ENCODE data around the gene STK17A. TPM values are rescaled to one million over a fixed set of nuclear protein-coding genes. Genes with fewer than 3 reads are reported as not detected.

Gene STK17A
- total and polyA plus RNA-seq, 2 of the 8 experiments (the other 6 are each of a cell fraction or from before 2014, with no cell fraction given): 2.2 to 12.2 TPM

- no peak for TF ChIP-seq CHD7 (IDR thresholded peaks at IDR 0.05; ENCODE audit: insufficient replicate concordance, low read length)
- TF ChIP-seq TEAD4 (IDR thresholded peaks at IDR 0.05; ENCODE audit: low read depth, low read length): no peak
- TF ChIP-seq SP2 (IDR thresholded peaks at IDR 0.05; ENCODE audit: low read length): no peak
- TF ChIP-seq HDAC6 (IDR thresholded peaks at IDR 0.05; ENCODE audit: low read depth, low read length): no peak
- TF ChIP-seq GTF2F1 (IDR thresholded peaks at IDR 0.05; ENCODE audit: borderline replicate concordance, low read depth, low read length): no peak
- no peak for TF ChIP-seq SAP30 (IDR thresholded peaks at IDR 0.05; ENCODE audit: insufficient read depth, insufficient replicate concordance, low read length)
- TF ChIP-seq SIN3A (conservative IDR thresholded peaks at IDR 0.05 in 1 of 2, IDR thresholded peaks at IDR 0.05 in 1 of 2; ENCODE audit: low read depth in 1 of 2, low read length in 2 of 2): no peak
- TF ChIP-seq RNF2 (IDR thresholded peaks at IDR 0.05; ENCODE audit: borderline replicate concordance, low read depth, low read length, missing control alignments, poor library complexity, severe bottlenecking): no peak
These were observed 36.5 kb downstream of the STK17A start (continued) for GRCh38 chr7:43619213-43620012.
